HFFc6 (cell line): Measurements from ENCODE around the gene KDM6A. TPM values are rescaled to one million over a fixed set of nuclear protein-coding genes. Genes with fewer than 3 reads are reported as not detected.
"Not testable (repeated sequence)": the region's sequence is repeated elsewhere in the genome, so short reads cannot be mapped to it uniquely, and the experiment has no call there.

Experiments
- DNase-seq: peaks from one replicate; pipeline ENCODE4 v3.0.0-alpha.2; 2018
- H3K27ac Mint-ChIP-seq: 2 replicates; pipeline ENCODE4 v1.8.0; 2020; ENCODE audit warnings: mild to moderate bottlenecking, mixed read lengths
- H3K27me3 Mint-ChIP-seq: 2 replicates; pipeline ENCODE4 v1.8.0; 2021; ENCODE audit warnings: mild to moderate bottlenecking, moderate library complexity, mixed read lengths; ENCODE audit not compliant: insufficient read depth
- H3K36me3 Mint-ChIP-seq: 2 replicates; pipeline ENCODE4 v1.8.0; 2021; ENCODE audit warnings: low read depth, mixed read lengths
- H3K4me1 Mint-ChIP-seq: 2 replicates; pipeline ENCODE4 v1.8.0; 2020; ENCODE audit warnings: low read depth, mixed read lengths
- H3K4me3 Mint-ChIP-seq: 2 replicates; pipeline ENCODE4 v1.8.0; 2020; ENCODE audit warnings: mild to moderate bottlenecking, moderate library complexity, mixed read lengths
- H3K9me3 Mint-ChIP-seq: 2 replicates; pipeline ENCODE4 v1.8.0; 2020; ENCODE audit warnings: mild to moderate bottlenecking, mixed read lengths
- CTCF ChIP-seq: fragments of 200-600 bp; sonication (generic); IDR thresholded peaks from 2 replicates; pipeline ENCODE4 v1.5.0; 2021; ENCODE audit warnings: antibody characterized with exemption, mild to moderate bottlenecking
- total RNA-seq, 6 experiments: library from RNA; stranded (reverse); fragmentation: NEBNext Ultra II Directional; extraction: Animal tissue kit (Norgen Biotek cat#: 25700); gene quantifications; 2 replicates in 1 of 6; 3 replicates in 5 of 6; pipeline ENCODE4 v1.2.3, GENCODE V29; 2021

Gene KDM6A
- total RNA-seq, 6 experiments from 2014 or later: 6.4 to 14.3 (median 9.0) TPM

GRCh38 chrX:44949125-44949524 lies 76.1 kb downstream of the KDM6A start:
- H3K27ac Mint-ChIP-seq: no peak overlapping the region
- no peaks in the 10 kb centered on the region; the same call in 1 of the 2 replicates for H3K27me3 Mint-ChIP-seq
- H3K9me3 Mint-ChIP-seq: peaks cover 11% of the 10 kb centered on the region
- no peak for DNase-seq
- peaks cover 8% of the 10 kb centered on the region for H3K4me1 Mint-ChIP-seq
- TF ChIP-seq CTCF: no peak
- no peak overlapping the region for H3K4me3 Mint-ChIP-seq
- peaks cover 12% of the 10 kb centered on the region for H3K36me3 Mint-ChIP-seq

DNA sequence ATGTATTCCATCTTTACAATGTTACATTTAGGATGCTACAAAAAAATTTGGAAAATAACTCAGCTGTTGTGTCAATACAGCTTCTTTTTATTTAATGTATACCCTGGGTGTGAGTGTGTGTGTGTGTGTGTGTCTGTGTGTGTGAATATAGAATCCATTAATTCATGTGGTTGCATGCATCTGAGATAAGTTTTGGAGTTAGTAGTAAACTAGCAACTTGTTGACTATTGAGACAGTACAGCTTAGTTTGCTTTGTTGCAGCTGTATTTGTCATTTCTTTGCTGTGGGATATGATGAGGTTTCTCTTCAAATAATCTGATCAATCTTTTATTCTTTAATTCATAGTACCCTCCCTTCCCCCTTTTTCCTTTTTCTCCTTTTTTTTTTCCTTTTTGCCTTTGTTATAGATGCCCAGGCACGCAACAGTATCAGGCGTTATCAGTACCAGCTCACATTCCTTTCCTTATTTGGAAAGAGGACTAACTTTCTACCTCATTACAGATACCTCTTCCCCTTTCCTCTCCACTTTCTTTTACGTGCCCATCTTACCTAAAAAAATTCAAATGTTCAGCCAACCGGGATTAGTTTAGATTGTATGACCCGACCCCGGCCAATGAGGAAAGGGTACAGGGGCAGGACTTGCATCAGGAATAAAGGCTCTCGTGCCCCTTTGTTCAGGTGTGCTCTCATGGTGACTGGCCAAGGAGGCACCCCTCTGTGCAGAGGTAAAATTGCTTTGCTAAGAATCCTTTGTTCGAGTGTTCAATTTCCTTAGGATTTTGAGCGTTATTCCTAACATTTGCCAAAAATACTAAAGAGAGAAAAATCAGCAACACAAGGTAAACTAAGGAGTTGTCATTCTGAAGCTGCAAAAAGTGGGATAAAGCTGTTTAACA lies 77.7 kb downstream of the KDM6A start:
- H3K27me3 Mint-ChIP-seq, H3K9me3 Mint-ChIP-seq, DNase-seq, H3K27ac Mint-ChIP-seq, H3K4me3 Mint-ChIP-seq, H3K36me3 Mint-ChIP-seq: not testable (repeated sequence)
- H3K4me1 Mint-ChIP-seq: peaks cover 20% of the 10 kb centered on the region

- H3K4me1 Mint-ChIP-seq: peaks cover 20% of the 10 kb centered on the region
- no peaks in the 10 kb centered on the region for H3K36me3 Mint-ChIP-seq
- H3K27ac Mint-ChIP-seq: no peak overlapping the region
- no peak for DNase-seq
- no peaks in the 10 kb centered on the region; the same call in 1 of the 2 replicates for H3K27me3 Mint-ChIP-seq
- no peak overlapping the region for H3K4me3 Mint-ChIP-seq
- no peaks in the 10 kb centered on the region for H3K9me3 Mint-ChIP-seq
- no peak for TF ChIP-seq CTCF
These were observed 78.6 kb downstream of the KDM6A start for GRCh38 chrX:44951572-44952067.

DNA sequence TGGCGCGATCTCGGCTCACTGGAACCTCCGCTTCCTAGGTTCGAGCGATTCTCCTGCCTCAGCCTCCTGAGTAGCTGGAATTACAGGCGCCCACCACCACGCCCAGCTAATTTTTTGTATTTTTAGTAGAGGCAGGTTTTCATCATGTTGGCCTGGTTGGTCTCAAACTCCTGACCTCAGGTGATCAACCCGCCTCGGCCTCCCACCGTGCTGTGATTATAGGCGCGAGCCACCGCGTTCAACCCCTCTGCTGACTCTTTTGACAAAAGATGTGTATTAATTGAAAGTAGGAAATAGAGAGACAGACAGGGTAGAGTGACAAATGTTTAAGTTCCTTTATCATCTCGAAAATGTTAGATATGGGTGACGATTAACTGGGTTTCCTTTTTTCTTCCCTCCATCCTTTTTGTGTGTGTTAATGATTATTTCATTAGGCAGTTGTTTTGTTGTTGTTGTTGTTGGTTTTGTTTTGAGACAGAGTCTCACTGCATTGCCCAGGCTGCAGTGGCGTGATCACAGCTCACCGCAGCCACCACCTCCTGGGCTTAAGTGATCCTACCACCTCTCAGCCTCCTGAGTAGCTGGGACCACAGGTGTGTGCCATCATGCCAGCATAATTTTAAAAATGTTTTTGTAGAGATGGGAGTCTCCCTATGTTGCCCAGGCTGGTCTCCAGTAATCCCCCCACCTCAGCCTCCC lies 79.5 kb downstream of the KDM6A start:
- H3K36me3 Mint-ChIP-seq: no peaks in the 10 kb centered on the region
- H3K27ac Mint-ChIP-seq: no peak overlapping the region
- no peaks in the 10 kb centered on the region for H3K9me3 Mint-ChIP-seq
- no peak for DNase-seq
- no peak overlapping the region for H3K4me3 Mint-ChIP-seq
- TF ChIP-seq CTCF: no peak
- peaks cover 20% of the 10 kb centered on the region for H3K4me1 Mint-ChIP-seq
- no peaks in the 10 kb centered on the region; the same call in 1 of the 2 replicates for H3K27me3 Mint-ChIP-seq

- H3K27me3 Mint-ChIP-seq: no peaks in the 10 kb centered on the region; the same call in 1 of the 2 replicates
- no peak for DNase-seq
These were observed 80.9 kb downstream of the KDM6A start for GRCh38 chrX:44953734-44954502.

More at GRCh38 chrX:44953734-44954502, 80.9 kb downstream of the KDM6A start:
- Mint-ChIP-seq H3K27ac (no peak overlapping the region; the same call in 1 of the 2 replicates), H3K4me3 (no peak overlapping the region), H3K4me1 (peaks cover 20% of the 10 kb centered on the region), H3K36me3 (no peaks in the 10 kb centered on the region), H3K9me3 (no peaks in the 10 kb centered on the region)
- no peak for TF ChIP-seq CTCF
